ENCODE results near the gene CC2D1A.

The CC2D1A gene

DNA sequence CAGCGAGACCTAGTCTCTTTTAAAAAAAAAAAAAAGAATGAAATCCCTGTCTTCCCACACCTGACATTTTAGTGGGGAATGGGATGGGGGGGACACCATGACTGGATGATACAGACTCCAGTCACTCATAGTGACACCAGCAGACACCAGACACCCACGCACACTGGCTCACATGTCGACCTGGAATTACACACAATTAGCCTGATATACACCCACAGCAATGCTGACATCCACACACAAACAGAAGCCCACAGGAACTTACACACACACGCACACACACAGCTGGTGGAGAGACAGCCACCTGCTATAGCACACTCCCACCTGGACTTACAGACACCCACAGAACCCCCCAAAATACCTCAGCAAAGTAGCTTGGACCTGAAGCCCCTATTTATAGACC, 37.3 kb upstream of the CC2D1A start:
- DNase-seq = no peak
- no peak for ATAC-seq (replicated peaks)
- Mint-ChIP-seq H3K4me3 (no peak overlapping the region), H3K9me3 (no peaks in the 10 kb centered on the region), H3K4me1 (ENCODE audit: low read depth in 2 of 2) (peaks cover 18 to 19% of the 10 kb centered on the region in 2 donors), H3K27ac (no peak overlapping the region), H3K27me3 (peaks cover 27 to 61% of the 10 kb centered on the region in 2 donors), H3K36me3 (ENCODE audit: insufficient read depth) (peaks cover 6% of the 10 kb centered on the region)

DNA sequence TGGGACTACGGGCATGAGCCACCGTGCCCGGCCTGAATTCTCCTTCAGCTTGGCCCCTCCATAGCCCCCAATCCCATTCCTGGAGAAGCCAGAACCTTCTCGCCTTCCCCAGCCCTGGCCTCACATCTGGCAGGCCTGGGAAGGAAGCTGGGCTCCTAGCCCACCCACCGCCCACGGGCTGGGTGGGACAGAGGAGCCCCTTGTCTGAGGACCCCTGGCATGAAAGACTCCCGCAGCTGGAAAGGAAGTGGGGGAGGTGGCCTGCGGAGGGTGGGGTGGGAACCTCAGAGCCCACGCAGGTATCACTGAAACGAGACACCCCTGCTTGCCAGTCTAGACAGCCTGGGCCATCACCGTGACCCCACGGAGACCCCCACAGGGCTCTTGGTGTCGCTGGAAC, 36.7 kb upstream of the CC2D1A start:
- H3K4me1 Mint-ChIP-seq (ENCODE audit: low read depth in 2 of 2) = peaks cover 12 to 14% of the 10 kb centered on the region in 2 donors
- H3K27ac Mint-ChIP-seq = no peak overlapping the region
- H3K9me3 Mint-ChIP-seq = no peaks in the 10 kb centered on the region
- peaks cover 3% of the 10 kb centered on the region for H3K36me3 Mint-ChIP-seq (ENCODE audit: insufficient read depth)
- DNase-seq = no peak
- H3K4me3 Mint-ChIP-seq = no peak overlapping the region
- no peak for ATAC-seq (replicated peaks)
- H3K27me3 Mint-ChIP-seq = peaks cover 24 to 58% of the 10 kb centered on the region in 2 donors

DNA sequence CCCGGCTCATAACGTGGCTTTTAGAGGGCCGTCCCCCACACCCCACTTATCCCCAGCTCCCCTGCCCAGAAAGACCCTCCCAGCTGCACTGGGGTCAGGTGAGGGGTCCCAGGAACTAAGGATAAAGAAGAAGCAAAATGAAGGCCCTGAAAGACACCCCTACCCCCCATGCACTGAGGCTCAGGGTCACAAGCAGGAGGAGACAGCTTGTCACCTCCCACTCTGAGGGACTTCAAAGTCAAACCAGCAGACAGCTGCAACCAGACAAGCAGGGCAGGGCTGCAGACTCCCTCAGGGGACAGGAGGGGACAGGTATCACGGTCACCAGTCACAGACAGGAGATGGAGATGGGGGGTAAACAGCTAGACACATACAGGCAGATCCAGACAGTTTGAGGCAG, 35.1 kb upstream of the CC2D1A start:
- peaks cover 21 to 61% of the 10 kb centered on the region in 2 donors for H3K27me3 Mint-ChIP-seq
- ATAC-seq (replicated peaks) = no peak
- DNase-seq = no peak
- no peaks in the 10 kb centered on the region for H3K9me3 Mint-ChIP-seq
- peaks cover 6% of the 10 kb centered on the region for H3K36me3 Mint-ChIP-seq (ENCODE audit: insufficient read depth)
- no peak overlapping the region for H3K27ac Mint-ChIP-seq
- no peak overlapping the region for H3K4me3 Mint-ChIP-seq
- peaks cover 8 to 9% of the 10 kb centered on the region in 2 donors for H3K4me1 Mint-ChIP-seq (ENCODE audit: low read depth in 2 of 2)

- H3K4me3 Mint-ChIP-seq = peak overlapping the region; percentile 42 to 44
- H3K36me3 Mint-ChIP-seq (ENCODE audit: insufficient read depth) = peaks cover 6% of the 10 kb centered on the region
- peaks cover 12 to 55% of the 10 kb centered on the region in 2 donors for H3K27me3 Mint-ChIP-seq
- H3K4me1 Mint-ChIP-seq (ENCODE audit: low read depth in 2 of 2) = peaks cover 0 to 3% of the 10 kb centered on the region in 2 donors
- no peak overlapping the region for H3K27ac Mint-ChIP-seq
- H3K9me3 Mint-ChIP-seq = no peaks in the 10 kb centered on the region
- DNase-seq (no peak), ATAC-seq (replicated peaks) (no peak)
Measured at GRCh38 chr19:13872339-13872694, 33.7 kb upstream of the CC2D1A start.

GRCh38 chr19:13872695-13873389, 33.2 kb upstream of the CC2D1A start:
- peaks cover 12 to 50% of the 10 kb centered on the region in 2 donors for H3K27me3 Mint-ChIP-seq
- H3K4me3 Mint-ChIP-seq = peak overlapping the region; percentile 42 to 44
- DNase-seq (no peak), ATAC-seq (replicated peaks) (peak; percentile 87)
- H3K4me1 Mint-ChIP-seq (ENCODE audit: low read depth in 2 of 2) = peaks cover 0 to 3% of the 10 kb centered on the region in 2 donors
- H3K36me3 Mint-ChIP-seq (ENCODE audit: insufficient read depth) = peaks cover 6% of the 10 kb centered on the region
- H3K27ac Mint-ChIP-seq = no peak overlapping the region
- no peaks in the 10 kb centered on the region for H3K9me3 Mint-ChIP-seq

DNA sequence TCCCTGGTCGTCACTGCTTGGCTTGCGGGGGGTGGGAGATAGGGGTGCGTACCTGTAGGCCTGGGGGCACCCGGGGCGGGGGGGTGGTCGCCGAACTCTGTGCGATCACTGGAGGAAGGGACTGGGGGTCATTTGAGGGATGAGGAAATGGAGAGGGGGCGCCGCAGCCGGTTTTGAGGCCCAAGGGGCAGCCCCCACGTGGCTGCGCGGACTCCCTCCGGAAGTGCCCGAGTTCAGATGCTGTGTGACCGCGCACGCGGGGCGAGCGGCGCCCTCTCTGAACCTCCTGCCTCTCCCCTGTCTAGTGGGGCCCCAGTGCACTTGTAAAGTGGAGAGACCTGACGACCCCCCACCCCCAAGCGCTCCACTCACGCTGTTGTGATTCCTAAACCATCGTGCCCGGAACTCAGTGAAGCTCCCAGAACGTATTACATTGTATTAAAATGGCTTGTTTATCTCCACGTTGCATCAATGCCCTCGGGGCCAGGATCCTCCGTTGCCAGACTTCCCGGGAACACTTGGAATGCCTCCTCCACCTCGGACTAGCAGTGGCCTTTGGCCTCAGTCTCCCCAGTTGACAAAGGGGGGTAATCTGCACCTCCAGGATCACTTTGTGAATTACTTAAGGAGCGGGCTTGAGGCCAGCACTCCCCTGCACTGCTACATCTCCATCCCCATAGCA, 32.0 kb upstream of the CC2D1A start:
- H3K36me3 Mint-ChIP-seq (ENCODE audit: insufficient read depth) = peaks cover 6% of the 10 kb centered on the region

GRCh38 chr19:13875824-13876223, 30.2 kb upstream of the CC2D1A start:
- ATAC-seq (replicated peaks) = no peak
- H3K36me3 Mint-ChIP-seq (ENCODE audit: insufficient read depth) = peaks cover 6% of the 10 kb centered on the region

More for the DNA sequence above, 32.0 kb upstream of the CC2D1A start:
- H3K4me1 Mint-ChIP-seq (ENCODE audit: low read depth in 2 of 2) = peaks cover 0 to 3% of the 10 kb centered on the region in 2 donors
- H3K4me3 Mint-ChIP-seq = no peak overlapping the region
- peaks cover 7 to 39% of the 10 kb centered on the region in 2 donors for H3K27me3 Mint-ChIP-seq
- no peak overlapping the region for H3K27ac Mint-ChIP-seq
- no peaks in the 10 kb centered on the region for H3K9me3 Mint-ChIP-seq
- ATAC-seq (replicated peaks) (no peak), DNase-seq (no peak)

GRCh38 chr19:13876834-13877233, 29.2 kb upstream of the CC2D1A start, which contains the start of gene NANOS3:
TSS of gene NANOS3 (plus strand) at chr19:13877134. CDS start at chr19:13877249, 115 bp downstream.
- peaks cover 15 to 23% of the 10 kb centered on the region in 2 donors for H3K4me1 Mint-ChIP-seq (ENCODE audit: low read depth in 2 of 2)
- no peaks in the 10 kb centered on the region for H3K9me3 Mint-ChIP-seq
- DNase-seq = no peak
- ATAC-seq (replicated peaks) = no peak
- H3K27me3 Mint-ChIP-seq = peaks cover 6 to 32% of the 10 kb centered on the region in 2 donors
- H3K27ac Mint-ChIP-seq = no peak within 1 kb of the TSS
- peaks cover 10% of the 10 kb centered on the region for H3K36me3 Mint-ChIP-seq (ENCODE audit: insufficient read depth)
- H3K4me3 Mint-ChIP-seq = no peak within 1 kb of the TSS

More at GRCh38 chr19:13875824-13876223, 30.2 kb upstream of the CC2D1A start:
- Mint-ChIP-seq H3K4me3 (no peak overlapping the region), H3K4me1 (ENCODE audit: low read depth in 2 of 2) (peaks cover 5 to 13% of the 10 kb centered on the region in 2 donors), H3K27ac (no peak overlapping the region), H3K9me3 (no peaks in the 10 kb centered on the region), H3K27me3 (peaks cover 6 to 32% of the 10 kb centered on the region in 2 donors)
- DNase-seq = no peak

DNA sequence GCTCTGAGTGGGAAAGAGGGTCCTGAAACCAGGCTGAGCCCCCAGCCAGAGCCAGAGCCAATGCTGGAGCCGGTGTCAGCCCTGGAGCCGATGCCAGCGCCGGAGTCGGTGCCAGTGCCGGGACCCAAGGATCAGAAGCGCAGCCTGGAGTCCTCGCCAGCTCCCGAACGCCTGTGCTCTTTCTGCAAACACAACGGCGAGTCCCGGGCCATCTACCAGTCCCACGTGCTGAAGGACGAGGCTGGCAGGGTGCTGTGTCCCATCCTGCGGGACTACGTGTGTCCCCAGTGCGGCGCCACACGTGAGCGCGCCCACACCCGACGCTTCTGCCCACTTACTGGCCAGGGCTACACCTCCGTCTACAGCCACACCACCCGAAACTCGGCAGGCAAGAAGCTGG, 28.7 kb upstream of the CC2D1A start:
- Mint-ChIP-seq H3K27ac (no peak overlapping the region), H3K27me3 (peaks cover 6 to 29% of the 10 kb centered on the region in 2 donors), H3K9me3 (no peaks in the 10 kb centered on the region), H3K4me1 (ENCODE audit: low read depth in 2 of 2) (peaks cover 20 to 27% of the 10 kb centered on the region in 2 donors), H3K36me3 (ENCODE audit: insufficient read depth) (peaks cover 7% of the 10 kb centered on the region), H3K4me3 (no peak overlapping the region)
- DNase-seq = no peak
- no peak for ATAC-seq (replicated peaks)

- H3K4me3 Mint-ChIP-seq = peak overlapping the region; percentile 73 to 79
- peak overlapping the region; percentile 86 to 89 for H3K27ac Mint-ChIP-seq
- H3K9me3 Mint-ChIP-seq = no peaks in the 10 kb centered on the region
- peak; percentile 95 for ATAC-seq (replicated peaks)
- peak; percentile 99 to 100 (median 99) for DNase-seq
- peaks cover 32 to 42% of the 10 kb centered on the region in 2 donors for H3K4me1 Mint-ChIP-seq (ENCODE audit: low read depth in 2 of 2)
- peaks cover 0 to 12% of the 10 kb centered on the region in 2 donors for H3K27me3 Mint-ChIP-seq
- peaks cover 10% of the 10 kb centered on the region for H3K36me3 Mint-ChIP-seq (ENCODE audit: insufficient read depth)
Measured at GRCh38 chr19:13880059-13881043, 25.6 kb upstream of the CC2D1A start.

- ATAC-seq (replicated peaks) (no peak), DNase-seq (no peak)
- Mint-ChIP-seq H3K9me3 (no peaks in the 10 kb centered on the region), H3K4me1 (ENCODE audit: low read depth in 2 of 2) (peaks cover 32 to 51% of the 10 kb centered on the region in 2 donors), H3K4me3 (peak overlapping the region; percentile 73 to 79), H3K27ac (peak overlapping the region; percentile 86 to 89), H3K27me3 (peaks cover 0 to 4% of the 10 kb centered on the region in 2 donors), H3K36me3 (ENCODE audit: insufficient read depth) (peaks cover 8% of the 10 kb centered on the region)
Measured at GRCh38 chr19:13881251-13881691, 24.7 kb upstream of the CC2D1A start.

DNA sequence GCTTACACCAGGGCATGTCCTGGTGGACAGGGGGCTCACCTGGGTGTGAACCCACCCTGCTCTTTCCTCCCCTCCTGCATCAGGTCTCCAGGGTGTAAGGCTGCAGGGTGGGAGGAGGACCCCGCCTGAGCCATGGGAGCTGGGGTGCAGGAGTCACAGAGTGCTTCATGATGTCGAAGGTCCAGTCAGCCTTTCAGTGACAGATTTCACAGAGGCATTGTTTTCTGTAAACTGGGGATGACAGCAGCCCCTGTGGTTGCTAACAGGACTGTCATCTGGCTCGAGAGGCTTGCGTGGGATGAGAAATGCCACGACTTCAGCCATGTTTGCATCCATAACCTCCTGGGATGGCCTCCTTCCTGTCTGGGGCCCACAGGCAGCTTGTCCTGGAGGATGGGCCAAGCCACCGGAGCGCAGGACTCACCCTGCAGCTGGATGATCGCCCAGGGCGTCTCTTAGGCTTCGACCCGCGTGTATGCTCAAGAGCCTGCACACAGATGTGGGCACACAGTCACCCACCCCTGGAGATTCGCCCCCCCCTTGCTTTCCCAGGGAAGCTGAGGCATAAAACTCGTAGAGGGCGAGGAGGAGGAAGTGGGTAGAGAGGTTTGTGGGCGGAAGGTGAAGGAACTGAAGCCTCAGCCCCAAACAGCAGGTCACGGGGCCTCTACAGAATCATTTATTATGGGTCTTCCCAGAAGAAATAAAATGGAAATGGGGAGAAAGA, 24.1 kb upstream of the CC2D1A start:
- peaks cover 35 to 56% of the 10 kb centered on the region in 2 donors for H3K4me1 Mint-ChIP-seq (ENCODE audit: low read depth in 2 of 2)
- ATAC-seq (replicated peaks) = peak; percentile 5

More for the DNA sequence above, 24.1 kb upstream of the CC2D1A start:
- no peak for DNase-seq
- Mint-ChIP-seq H3K36me3 (ENCODE audit: insufficient read depth) (peaks cover 8% of the 10 kb centered on the region), H3K4me3 (peak overlapping the region; percentile 73 to 79), H3K9me3 (no peaks in the 10 kb centered on the region), H3K27ac (peak overlapping the region; percentile 86 to 89), H3K27me3 (no peaks in the 10 kb centered on the region)

All from effector memory CD8-positive, alpha-beta T cell (primary cell).